NCI-H2196 (cell line): ENCODE measurements around the gene USP24.
A peak's percentile ranks its signal among the peaks of the same experiment; 100 is the strongest.
"Not testable (repeated sequence)": the region's sequence is repeated elsewhere in the genome, so short reads cannot be mapped to it uniquely, and the experiment has no call there.

Experiments used
- DNase-seq: peaks from one replicate; lab custom pipeline; 2025; ENCODE audit not compliant: unreplicated experiment; lab: John Stamatoyannopoulos, UW

Gene USP24

DNA sequence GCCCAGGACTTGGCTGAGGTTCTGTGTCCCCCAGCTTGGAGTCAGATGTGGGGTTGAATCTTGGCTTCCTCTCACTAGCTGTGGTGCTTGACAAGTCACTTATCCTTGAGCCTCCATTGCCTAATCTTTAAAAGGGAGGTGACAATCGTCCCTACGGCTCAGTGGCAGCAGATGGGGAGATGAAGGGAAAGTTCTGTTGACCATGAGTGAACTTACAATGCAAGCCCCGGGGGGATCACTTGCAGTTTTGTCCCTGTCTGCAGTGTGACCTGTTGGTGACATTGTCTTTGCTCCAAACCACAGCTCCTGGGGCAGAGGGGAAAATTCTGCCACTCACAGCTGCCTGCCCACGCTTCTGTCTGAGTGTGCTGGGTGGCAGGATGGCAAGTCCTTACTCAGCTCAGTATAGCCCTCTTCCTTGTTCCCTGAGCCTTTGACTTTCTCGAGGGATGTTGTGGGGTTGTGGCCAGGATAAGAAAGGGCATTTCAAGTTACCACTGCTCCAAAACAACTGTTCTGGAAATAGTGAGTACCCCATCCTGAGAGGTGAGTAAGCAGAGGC is 174.2 kb downstream of the USP24 start:
- no peak for DNase-seq

DNA sequence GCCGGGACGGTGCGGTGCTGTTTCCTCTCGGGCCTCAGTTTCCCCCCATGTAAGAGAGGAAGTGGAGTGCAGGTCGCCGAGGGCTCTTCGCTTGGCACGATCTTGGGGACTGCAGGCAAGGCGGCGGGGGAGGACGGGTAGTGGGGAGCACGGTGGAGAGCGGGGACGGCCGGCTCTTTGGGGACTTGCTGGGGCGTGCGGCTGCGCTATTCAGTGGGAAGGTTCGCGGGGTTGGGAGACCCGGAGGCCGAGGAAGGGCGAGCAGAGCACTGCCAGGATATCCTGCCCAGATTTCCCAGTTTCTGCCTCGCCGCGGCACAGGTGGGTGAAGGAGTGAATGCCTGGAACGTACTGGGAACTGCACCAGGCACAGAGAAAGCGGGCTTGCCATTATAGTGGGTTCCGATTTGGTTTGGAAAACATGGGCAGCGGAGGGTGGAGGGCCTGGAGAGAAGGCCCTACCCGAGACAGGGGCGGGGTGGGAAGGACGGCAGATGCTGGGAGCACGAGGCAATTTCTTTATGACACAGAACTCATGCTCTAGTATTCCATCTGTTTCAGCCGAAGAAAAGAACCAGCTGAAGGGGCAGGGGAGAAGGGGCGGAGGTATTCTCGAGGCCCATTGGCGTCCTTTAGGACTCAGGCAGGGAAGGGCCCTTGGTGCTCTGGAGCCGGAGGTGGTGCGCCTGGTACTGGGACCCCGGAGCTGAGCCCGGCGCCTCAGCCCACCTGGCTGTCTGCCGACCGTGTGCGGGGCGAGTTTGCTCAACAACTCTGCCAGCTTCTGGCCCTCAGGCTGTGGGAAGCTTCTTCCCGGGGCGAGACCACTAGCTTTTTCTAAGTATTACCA is 174.9 kb downstream of the USP24 start:
- DNase-seq = no peak

DNA sequence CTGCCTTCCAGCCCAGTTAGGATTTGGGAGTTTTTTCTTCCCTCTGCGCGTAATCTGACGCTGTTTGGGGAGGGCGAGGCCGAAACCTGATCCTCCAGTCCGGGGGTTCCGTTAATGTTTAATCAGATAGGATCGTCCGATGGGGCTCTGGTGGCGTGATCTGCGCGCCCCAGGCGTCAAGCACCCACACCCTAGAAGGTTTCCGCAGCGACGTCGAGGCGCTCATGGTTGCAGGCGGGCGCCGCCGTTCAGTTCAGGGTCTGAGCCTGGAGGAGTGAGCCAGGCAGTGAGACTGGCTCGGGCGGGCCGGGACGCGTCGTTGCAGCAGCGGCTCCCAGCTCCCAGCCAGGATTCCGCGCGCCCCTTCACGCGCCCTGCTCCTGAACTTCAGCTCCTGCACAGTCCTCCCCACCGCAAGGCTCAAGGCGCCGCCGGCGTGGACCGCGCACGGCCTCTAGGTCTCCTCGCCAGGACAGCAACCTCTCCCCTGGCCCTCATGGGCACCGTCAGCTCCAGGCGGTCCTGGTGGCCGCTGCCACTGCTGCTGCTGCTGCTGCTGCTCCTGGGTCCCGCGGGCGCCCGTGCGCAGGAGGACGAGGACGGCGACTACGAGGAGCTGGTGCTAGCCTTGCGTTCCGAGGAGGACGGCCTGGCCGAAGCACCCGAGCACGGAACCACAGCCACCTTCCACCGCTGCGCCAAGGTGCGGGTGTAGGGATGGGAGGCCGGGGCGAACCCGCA is 175.7 kb downstream of the USP24 start, which contains the start of gene PCSK9:
Gene PCSK9 (plus strand): TSS at position 207 of the 741 bp plus-strand sequence. CDS start 290 bp downstream, at position 497.
- no peak for DNase-seq

DNA sequence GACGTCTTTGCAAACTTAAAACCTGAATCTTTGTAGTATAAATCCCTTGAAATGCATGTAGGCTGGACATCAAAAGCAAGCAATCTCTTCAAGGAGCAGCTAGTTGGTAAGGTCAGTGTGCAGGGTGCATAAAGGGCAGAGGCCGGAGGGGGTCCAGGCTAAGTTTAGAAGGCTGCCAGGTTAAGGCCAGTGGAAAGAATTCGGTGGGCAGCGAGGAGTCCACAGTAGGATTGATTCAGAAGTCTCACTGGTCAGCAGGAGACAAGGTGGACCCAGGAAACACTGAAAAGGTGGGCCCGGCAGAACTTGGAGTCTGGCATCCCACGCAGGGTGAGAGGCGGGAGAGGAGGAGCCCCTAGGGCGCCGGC is 176.2 kb downstream of the USP24 start:
- DNase-seq = no peak

DNA sequence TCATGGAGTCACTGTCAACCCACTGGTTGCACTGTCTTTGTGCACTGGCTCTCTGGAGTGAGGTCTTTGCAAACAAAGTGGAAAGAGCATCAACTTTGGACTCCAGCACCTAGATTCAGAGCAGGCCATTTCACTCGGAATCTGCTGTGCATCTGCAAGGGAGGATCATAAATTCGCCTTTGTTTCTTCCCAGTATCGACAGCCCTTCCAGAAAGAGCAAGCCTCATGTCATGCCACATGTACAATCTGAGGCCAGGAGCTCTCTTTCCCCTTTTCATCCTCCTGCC is 176.7 kb downstream of the USP24 start:
- no peak for DNase-seq

DNA sequence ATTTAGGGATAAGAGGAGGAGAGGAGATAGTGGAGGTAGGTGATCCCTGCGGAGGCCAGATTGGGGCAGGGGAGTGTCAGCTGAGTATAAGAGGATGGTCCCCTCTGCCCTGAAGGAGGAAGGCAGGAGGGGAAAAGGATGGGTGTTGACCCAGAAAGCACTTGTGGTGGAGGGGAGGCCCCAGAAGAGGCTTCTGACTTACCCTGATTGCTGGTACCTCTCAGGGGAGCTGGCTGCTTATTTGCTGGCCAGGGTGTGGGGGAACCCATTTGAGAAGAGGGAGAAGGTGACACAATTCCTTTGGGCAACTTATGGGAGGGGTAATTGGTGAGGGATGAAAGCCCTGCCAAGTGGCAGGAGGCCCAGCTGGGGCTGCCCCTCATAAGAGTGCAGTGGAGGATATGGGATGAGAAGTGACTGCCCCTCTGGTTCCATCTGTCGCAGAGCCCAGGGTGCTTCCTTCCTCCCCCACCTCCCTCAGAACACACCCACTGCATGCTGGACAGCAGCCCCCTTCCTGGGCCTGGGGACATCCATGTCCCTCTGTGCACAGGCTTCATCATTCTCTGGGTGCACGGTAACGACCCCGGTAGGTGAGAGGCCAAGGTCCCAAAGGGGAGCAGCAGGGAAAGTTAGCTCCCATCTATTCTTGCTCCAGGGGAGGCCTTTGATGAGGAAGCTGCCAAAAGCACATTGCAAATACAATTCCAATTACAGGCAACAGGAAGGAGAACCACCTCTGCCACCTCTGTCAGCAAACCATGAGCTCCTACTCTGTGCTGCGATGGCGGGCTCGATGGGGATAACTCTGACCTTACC is 177.2 kb downstream of the USP24 start:
- no peak for DNase-seq

DNA sequence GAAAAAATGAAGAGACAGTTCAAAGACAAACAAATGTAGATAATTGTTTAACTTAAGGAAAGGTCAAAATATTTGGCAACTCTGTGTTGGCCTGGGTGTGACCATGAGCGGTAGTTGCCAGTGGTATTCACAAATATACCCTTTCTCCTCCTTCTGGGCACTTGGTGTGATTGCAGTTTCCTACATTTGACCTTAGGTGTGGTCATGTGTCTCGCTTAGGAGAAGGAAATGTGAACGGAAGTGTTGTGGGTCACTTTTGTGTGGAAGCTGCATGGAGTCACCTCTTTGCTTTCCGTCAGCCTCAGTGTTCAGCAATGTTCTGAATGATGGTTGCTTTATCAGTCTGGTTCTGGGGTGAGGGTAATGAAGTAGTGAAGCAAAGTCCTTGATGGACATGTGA is 179.3 kb downstream of the USP24 start:
- DNase-seq = no peak

DNA sequence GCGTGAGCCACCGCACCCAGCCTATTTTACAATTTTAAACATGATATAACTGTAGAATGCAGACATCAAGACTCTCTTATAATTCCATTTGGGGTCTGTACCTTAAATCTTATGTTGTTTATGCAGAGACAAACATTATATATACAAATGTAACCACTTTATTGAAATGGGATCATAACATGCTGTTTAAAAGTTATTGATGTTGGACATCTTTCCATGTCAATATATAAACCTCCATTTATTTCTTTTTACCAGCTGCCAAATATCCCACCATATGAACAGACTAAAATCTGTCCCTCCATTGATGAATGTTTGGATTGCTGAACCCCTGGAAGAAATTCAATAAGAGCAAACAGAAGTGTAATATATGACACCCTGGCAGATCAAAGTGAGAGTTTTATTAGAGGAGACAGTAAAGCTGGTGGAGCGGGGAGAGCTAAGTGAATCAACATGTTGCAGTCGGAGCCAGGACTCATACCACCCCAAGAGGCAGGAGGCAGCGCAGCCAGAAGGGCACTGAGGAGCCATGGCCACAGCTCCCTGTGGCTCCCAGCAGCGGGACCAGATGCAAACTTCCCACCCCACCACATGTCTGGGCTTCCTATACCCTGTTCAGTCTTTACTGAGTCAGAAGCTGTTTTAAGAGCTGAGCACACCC is 180.6 kb downstream of the USP24 start:
- no peak for DNase-seq

DNA sequence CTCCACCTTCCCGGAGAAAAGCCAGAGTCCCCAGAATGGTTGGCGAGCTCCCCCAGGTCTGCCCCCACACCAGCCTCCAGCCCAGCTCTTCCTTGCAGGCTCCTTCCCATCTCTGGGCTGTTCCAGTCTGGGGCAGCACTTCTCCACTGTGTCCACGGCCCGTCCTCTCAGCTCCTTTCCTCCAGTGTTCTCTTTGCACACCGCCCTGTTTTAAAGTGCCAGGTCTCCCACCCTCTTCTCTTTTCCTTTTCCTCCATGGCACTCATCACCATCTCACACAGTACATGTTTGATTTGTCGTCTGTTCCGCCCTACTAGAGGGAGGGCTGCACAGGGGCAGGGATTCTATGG is 181.9 kb downstream of the USP24 start:
- DNase-seq = no peak

DNA sequence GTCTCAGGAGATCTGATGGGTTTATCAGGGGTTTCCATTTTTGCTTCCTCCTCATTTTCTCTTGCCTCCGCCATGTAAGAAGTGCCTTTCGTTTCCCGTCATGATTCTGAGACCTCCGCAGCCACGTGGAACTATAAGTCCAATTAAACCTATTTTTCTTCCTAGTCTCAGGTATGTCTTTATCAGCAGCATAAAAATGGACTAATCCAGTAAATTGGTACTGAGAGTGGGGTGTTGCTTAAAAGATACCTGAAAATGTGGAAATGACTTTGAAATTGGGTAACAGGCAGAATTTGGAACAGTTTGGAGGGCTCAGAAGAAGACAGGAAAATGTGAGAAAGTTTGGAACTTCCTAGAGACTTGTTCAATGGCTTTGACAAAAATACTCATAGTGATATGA is 184.1 kb downstream of the USP24 start:
- DNase-seq = not testable (repeated sequence)

DNA sequence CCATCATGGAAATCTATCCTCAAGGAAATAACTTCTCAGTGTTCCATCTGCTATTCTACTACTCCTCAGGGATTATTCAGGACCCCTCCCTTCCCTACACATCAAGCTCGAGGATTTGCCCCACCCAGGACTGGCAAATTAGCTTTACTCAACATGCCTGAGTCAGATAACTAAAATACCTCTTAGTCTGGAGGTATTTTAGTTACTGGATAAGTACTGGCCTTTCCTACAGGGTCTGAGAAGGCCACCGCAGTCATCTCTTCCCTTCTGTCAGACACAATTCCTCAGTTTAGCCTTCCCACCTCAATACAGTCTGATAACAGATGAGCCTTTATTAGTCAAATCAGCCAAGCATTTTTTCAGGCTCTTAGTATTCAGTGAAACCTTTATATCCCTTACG is 188.5 kb downstream of the USP24 start:
- not testable (repeated sequence) for DNase-seq

DNA sequence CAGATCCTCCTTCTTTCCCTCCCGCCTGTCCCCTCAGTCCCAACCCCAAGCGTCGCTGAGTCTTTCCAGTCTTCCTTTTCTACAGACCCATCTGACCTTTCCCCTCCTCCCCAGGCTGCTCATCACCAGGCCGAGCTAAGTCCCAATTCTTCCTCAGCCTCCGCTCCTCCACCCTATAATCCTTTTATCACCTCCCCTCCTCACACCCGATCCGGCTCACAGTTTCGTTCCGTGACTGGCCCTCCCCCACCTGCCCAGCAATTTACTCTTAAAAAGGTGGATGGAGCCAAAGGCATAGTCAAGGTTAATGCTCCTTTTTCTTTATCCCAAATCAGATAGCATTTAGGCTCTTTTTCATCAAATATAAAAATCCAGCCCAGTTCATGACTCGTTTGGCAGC is 191.0 kb downstream of the USP24 start:
- not testable (repeated sequence) for DNase-seq

DNA sequence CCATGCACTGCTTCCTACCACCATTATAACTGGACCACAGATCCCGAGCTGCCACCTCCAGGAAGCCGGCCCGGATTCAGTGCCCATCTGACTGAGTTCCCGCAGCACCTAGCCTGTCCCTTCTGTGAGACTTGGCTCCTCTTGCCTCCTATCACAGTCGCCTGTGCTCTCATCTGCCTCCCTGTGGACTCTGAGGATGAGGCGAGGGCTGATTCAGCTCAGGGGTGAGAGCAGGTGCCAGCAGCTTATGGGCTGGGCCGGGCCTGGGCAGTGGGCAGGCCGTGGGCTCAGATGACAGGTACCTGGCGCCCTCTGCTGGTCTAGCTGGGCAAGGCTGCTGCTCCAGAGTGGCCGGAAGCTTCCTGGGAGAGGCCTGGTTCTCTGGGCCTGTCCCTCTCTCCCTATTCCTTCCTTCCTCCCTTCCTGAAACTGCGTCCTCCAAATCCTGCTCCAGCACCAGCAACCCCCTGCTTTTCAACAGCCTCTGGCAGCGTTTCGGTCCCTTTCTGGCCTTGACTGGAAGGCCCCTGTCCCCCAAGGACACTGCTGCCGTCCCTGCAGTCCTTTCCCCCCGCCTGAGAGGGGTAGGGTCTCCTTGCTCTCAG is 193.1 kb downstream of the USP24 start:
- peak; percentile 93 for DNase-seq

DNA sequence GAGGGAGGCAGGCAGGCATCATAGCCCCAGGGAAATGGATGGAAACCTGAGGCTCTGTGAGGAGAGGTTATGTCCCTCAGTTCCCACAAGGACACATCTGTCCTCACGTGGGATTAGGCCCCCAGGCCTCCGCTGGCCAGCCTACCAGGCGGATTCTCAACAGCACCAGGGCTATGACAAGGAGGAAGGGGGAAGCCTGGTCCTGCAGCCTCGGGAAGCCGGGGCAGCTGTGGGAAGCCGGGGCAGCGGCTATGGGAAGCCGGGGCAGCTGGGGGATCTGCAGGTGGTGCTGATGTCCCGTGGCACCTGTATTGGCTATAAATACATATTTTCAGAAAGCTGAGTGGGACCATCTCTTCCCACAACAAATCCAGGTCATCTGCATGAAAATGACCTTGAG is 196.8 kb downstream of the USP24 start:
- no peak for DNase-seq
